H1 (cell line): ENCODE data around the gene PLCXD1. TPM values are rescaled to one million over a fixed set of nuclear protein-coding genes. Genes with fewer than 3 reads are reported as not detected.

Experiments
- CBX8 ChIP-seq: fragments of 300-800, 300-1000 bp; sonication (generic); IDR thresholded peaks from 2 replicates; pipeline ENCODE4 v1.7.1; 2016; ENCODE audit warnings: low read depth, low read length, borderline replicate concordance
- EP300 ChIP-seq, 2 experiments: IDR thresholded peaks; 1 replicate in 1 of 2; 2 replicates in 1 of 2; pipeline ENCODE4 v1.6.1; 2011 to 2012; ENCODE audit warnings: low read depth in 2 of 2, low read length in 2 of 2, mild to moderate bottlenecking in 2 of 2, borderline replicate concordance in 1 of 2, inconsistent platforms in 1 of 2, moderate library complexity in 1 of 2
- KDM5A ChIP-seq: fragments of 200-600 bp; IDR thresholded peaks from 2 replicates; pipeline ENCODE4 v1.7.1; 2012; ENCODE audit warnings: mild to moderate bottlenecking, low read length, inconsistent platforms, mixed read lengths
- polyA plus RNA-seq, 7 experiments: library from polyadenylated mRNA; depleted of rRNA in 3 of 7; stranded (reverse) in 5 of 7; unstranded in 2 of 7; fragments of >200 nt in 5 of 7; fragments of 200-250 nt in 2 of 7; gene quantifications; 1 replicate in 5 of 7; 2 replicates in 1 of 7; 4 replicates in 1 of 7; pipeline versions ENCODE4 v1.2.1 to v1.2.3, GENCODE V29; 2011 to 2013; ENCODE audit warnings: missing spikeins in 2 of 7, mixed read lengths in 2 of 7
- total RNA-seq: library from RNA; stranded (reverse); fragmentation: NEBNext Ultra II Directional; extraction: Animal tissue kit (Norgen Biotek cat#: 25700); gene quantifications from 2 replicates; pipeline ENCODE4 v1.2.1, GENCODE V29; 2021

Gene PLCXD1
- total and polyA plus RNA-seq, 2 of the 8 experiments (the other 6 are each of a cell fraction or from before 2014, with no cell fraction given): 93.6 to 124 TPM

DNA sequence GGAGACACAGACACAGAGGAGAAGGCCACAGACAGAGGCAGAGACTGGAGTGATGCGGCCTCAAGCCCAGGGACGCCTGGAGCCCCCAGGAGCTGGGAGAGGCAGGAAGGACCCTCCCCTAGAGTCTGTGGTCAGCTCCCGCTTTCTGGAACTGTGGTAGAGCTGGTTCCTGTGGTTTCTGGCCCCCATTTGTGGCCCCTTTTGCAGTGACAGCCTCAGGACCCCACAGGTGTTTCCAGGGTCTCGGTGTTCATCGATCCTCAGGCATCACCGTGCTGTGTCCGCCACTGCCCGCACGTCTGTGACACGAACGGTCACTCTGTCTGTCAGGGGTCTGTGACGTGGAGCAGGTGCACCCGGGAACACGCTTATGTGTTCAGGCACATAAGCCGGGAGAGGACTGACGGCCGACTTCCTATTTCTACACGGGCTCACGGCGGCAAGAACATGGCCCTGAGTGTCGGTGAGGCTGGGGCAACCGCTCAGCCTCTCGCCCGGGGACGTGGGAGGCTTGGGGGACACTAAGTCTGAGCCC lies 29.5 kb downstream of the PLCXD1 start (continued):
- TF ChIP-seq KDM5A (no peak), EP300 (IDR thresholded peaks at IDR 0.05; ENCODE audit: borderline replicate concordance in 1 of 2, low read depth in 2 of 2, low read length in 2 of 2) (no peak), CBX8 (no peak)
